HCT116 (cell line): Measurements from ENCODE around the gene CES3. TPM values are rescaled to one million over a fixed set of nuclear protein-coding genes. Genes with fewer than 3 reads are reported as not detected.

Experiments
- ATAC-seq: fragments of 200-7000 bp; cut with Tn5 transposase; 2 replicates; pipeline ENCODE4 v1.9.1; 2020; ENCODE audit warnings: mild to moderate bottlenecking, moderate library complexity
- BruUV-seq: library from RNA; stranded (reverse); fragments of 400-500 nt; replicated peaks from 2 replicates; lab custom pipeline; 2021; lab: Mats Ljungman, UMichigan
- CTCF ChIA-PET: fragments of 300-600 bp; sonication (Branson Sonifier 250); formaldehyde crosslinking; loops from one replicate; lab custom pipeline; 2021; ENCODE audit warnings: antibody characterized with exemption; lab: Charles Lee
- POLR2A ChIA-PET: fragments of 300-600, 350-600 bp; sonication (Branson Sonifier 250); formaldehyde crosslinking; loops from one replicate; lab custom pipeline; 2021; ENCODE audit warnings: antibody characterized with exemption; lab: Charles Lee
- RAD21 ChIA-PET, 2 experiments: fragments of 300-600 bp; sonication (Branson Sonifier 250); formaldehyde crosslinking; loops; one replicate each; lab custom pipeline; 2023; ENCODE audit warnings: low total read pairs in 2 of 2; ENCODE audit not compliant: uncharacterized antibody in 2 of 2, unreplicated experiment in 2 of 2, low non-redundant PET in 1 of 2; lab: Charles Lee
- DNase-seq: peaks from one replicate; pipeline ENCODE4 v3.0.0-alpha.2; 2010; ENCODE audit warnings: low read depth, low spot score
- H2AFZ ChIP-seq: fragments of 200-600 bp; shearing (Covaris generic), sonication (generic); 2 replicates; pipeline ENCODE4 v1.6.1; 2017; ENCODE audit warnings: low read depth, mixed run types, mixed read lengths, antibody characterized with exemption, low read length; ENCODE audit not compliant: poor library complexity, severe bottlenecking
- H3K27ac ChIP-seq: 2 replicates; pipeline ENCODE4 v1.5.1; 2012; ENCODE audit warnings: low read depth, low read length
- H3K27me3 ChIP-seq: fragments of 200-600 bp; sonication (generic); 2 replicates; pipeline ENCODE4 v1.6.1; 2016; ENCODE audit warnings: mixed run types, low read length, mixed read lengths; ENCODE audit not compliant: insufficient read depth
- H3K36me3 ChIP-seq, 2 experiments: fragments of 200-500 bp in 1 of 2; fragments of 200-600 bp in 1 of 2; sonication (Bioruptor generic) in 1 of 2; sonication (generic) in 1 of 2; 2 replicates each; pipeline versions ENCODE4 v1.5.1 to v1.6.1; 2014 to 2016; ENCODE audit warnings: low read length in 2 of 2, inconsistent platforms in 1 of 2, mixed read lengths in 1 of 2, mixed run types in 1 of 2; ENCODE audit not compliant: insufficient read depth in 2 of 2, control insufficient read depth in 1 of 2
- H3K4me1 ChIP-seq, 2 experiments: fragments of 200-600 bp in 1 of 2; sonication (generic) in 1 of 2; 2 replicates each; pipeline versions ENCODE4 v1.5.1 to v1.6.1; 2012 to 2017; ENCODE audit warnings: low read length in 2 of 2, inconsistent platforms in 1 of 2, mild to moderate bottlenecking in 1 of 2, mixed read lengths in 1 of 2, mixed run types in 1 of 2, moderate library complexity in 1 of 2; ENCODE audit not compliant: insufficient read depth in 2 of 2, control insufficient read depth in 1 of 2
- H3K4me2 ChIP-seq: fragments of 200-600 bp; sonication (generic); 2 replicates; pipeline ENCODE4 v1.6.1; 2017; ENCODE audit warnings: mixed run types, low read length, mixed read lengths
- H3K4me3 ChIP-seq, 2 experiments: fragments of 200-600 bp in 1 of 2; sonication (generic) in 1 of 2; replicated peaks in 1 of 2; 2 replicates each; pipeline ENCODE4 v1.5.1; 2011 to 2016; ENCODE audit warnings: low read length in 2 of 2, control low read depth in 1 of 2, low read depth in 1 of 2, mild to moderate bottlenecking in 1 of 2, mixed read lengths in 1 of 2, mixed run types in 1 of 2
- H3K79me2 ChIP-seq: fragments of 200-600 bp; sonication (generic); 2 replicates; pipeline ENCODE4 v1.6.1; 2017; ENCODE audit warnings: mild to moderate bottlenecking, mixed run types, low read length, moderate library complexity, mixed read lengths; ENCODE audit not compliant: insufficient read depth
- H3K9ac ChIP-seq: fragments of 200-600 bp; sonication (generic); 2 replicates; pipeline ENCODE4 v1.6.1; 2016; ENCODE audit warnings: low read length, mixed read lengths
- H3K9me2 ChIP-seq: fragments of 200-600 bp; sonication (generic), shearing (Covaris generic); 2 replicates; pipeline ENCODE4 v1.6.1; 2017; ENCODE audit warnings: mixed run types, mild to moderate bottlenecking, moderate library complexity; ENCODE audit not compliant: insufficient read depth
- H3K9me3 ChIP-seq, 2 experiments: fragments of 200-500 bp in 1 of 2; fragments of 200-600 bp in 1 of 2; sonication (Bioruptor generic) in 1 of 2; sonication (generic) in 1 of 2; 2 replicates each; pipeline ENCODE4 v1.6.1; 2014 to 2017; ENCODE audit warnings: low read length in 2 of 2, mixed read lengths in 2 of 2, inconsistent platforms in 1 of 2, low read depth in 1 of 2, mild to moderate bottlenecking in 1 of 2, mixed run types in 1 of 2, moderate library complexity in 1 of 2; ENCODE audit not compliant: control insufficient read depth in 1 of 2, insufficient read depth in 1 of 2
- H4K20me1 ChIP-seq: fragments of 200-600 bp; sonication (generic), shearing (Covaris generic); 2 replicates; pipeline ENCODE4 v1.6.1; 2017; ENCODE audit warnings: mixed run types, mild to moderate bottlenecking, moderate library complexity; ENCODE audit not compliant: insufficient read depth
- CBX3 ChIP-seq: IDR thresholded peaks from 2 replicates; pipeline ENCODE4 v1.6.1; 2012; ENCODE audit warnings: low read depth
- CEBPB ChIP-seq: IDR thresholded peaks from 2 replicates; pipeline ENCODE4 v1.6.1; 2012; ENCODE audit warnings: low read depth
- EGR1 ChIP-seq: IDR thresholded peaks from 2 replicates; pipeline ENCODE4 v1.6.1; 2012; ENCODE audit warnings: low read depth
- ELF1 ChIP-seq: IDR thresholded peaks from 2 replicates; pipeline ENCODE4 v1.6.1; 2012; ENCODE audit warnings: low read depth, borderline replicate concordance
- POLR2A ChIP-seq: IDR thresholded peaks from 2 replicates; pipeline ENCODE4 v1.7.0; 2011; ENCODE audit warnings: borderline replicate concordance; ENCODE audit not compliant: insufficient read depth, insufficient read length; ENCODE audit errors: extremely low read depth
- POLR2AphosphoS5 ChIP-seq: IDR thresholded peaks from 2 replicates; pipeline ENCODE4 v1.6.1; 2011; ENCODE audit warnings: mild to moderate bottlenecking, low read depth, low read length, moderate library complexity
- ZFX ChIP-seq: fragments of 450-650 bp; IDR thresholded peaks from 2 replicates; pipeline ENCODE4 v1.6.1; 2017
- ZNF274 ChIP-seq: fragments of 200-500 bp; sonication (Bioruptor generic); IDR thresholded peaks from 2 replicates; pipeline ENCODE4 v1.6.1; 2014; ENCODE audit warnings: mild to moderate bottlenecking, low read depth, low read length, inconsistent platforms
- intact Hi-C: fragments of 100-400 bp; cut with micrococcal nuclease; formaldehyde crosslinking; loops from 2 replicates; pipeline ENCODE4 v1.10.0; 2022
- total RNA-seq: library from RNA; stranded (reverse); gene quantifications from one replicate; pipeline ENCODE4 v1.2.1, GENCODE V29; 2021; ENCODE audit not compliant: unreplicated experiment
- TF ChIP-seq, protein P1 (sequence below): IDR thresholded peaks from 2 replicates; pipeline ENCODE4 v1.6.1; 2011; ENCODE audit warnings: mild to moderate bottlenecking, low read length, moderate library complexity; ENCODE audit not compliant: insufficient replicate concordance; ENCODE audit errors: extremely low read depth
- TF ChIP-seq, protein P2 (sequence below): IDR thresholded peaks from 2 replicates; pipeline ENCODE4 v1.6.1; 2012
- TF ChIP-seq, protein P3 (sequence below), 3 experiments: fragments of 200-600 bp in 1 of 3; sonication (generic) in 1 of 3; IDR thresholded peaks in 2 of 3; conservative IDR thresholded peaks in 1 of 3; 2 replicates each; pipeline ENCODE4 v1.5.1; 2012 to 2017; ENCODE audit warnings: low read depth in 2 of 3, low read length in 2 of 3, antibody characterized with exemption in 1 of 3, borderline replicate concordance in 1 of 3, control low read depth in 1 of 3, mild to moderate bottlenecking in 1 of 3, mixed read lengths in 1 of 3, mixed run types in 1 of 3, moderate library complexity in 1 of 3; ENCODE audit not compliant: insufficient read depth in 1 of 3
- TF ChIP-seq, protein P4 (sequence below): IDR thresholded peaks from 2 replicates; pipeline ENCODE4 v1.6.1; 2012; ENCODE audit warnings: low read depth
- TF ChIP-seq, protein P5 (sequence below): IDR thresholded peaks from 2 replicates; pipeline ENCODE4 v1.6.1; 2012

CES3 gene
- total RNA-seq, 1 experiment from 2014 or later: 10.8 TPM

DNA sequence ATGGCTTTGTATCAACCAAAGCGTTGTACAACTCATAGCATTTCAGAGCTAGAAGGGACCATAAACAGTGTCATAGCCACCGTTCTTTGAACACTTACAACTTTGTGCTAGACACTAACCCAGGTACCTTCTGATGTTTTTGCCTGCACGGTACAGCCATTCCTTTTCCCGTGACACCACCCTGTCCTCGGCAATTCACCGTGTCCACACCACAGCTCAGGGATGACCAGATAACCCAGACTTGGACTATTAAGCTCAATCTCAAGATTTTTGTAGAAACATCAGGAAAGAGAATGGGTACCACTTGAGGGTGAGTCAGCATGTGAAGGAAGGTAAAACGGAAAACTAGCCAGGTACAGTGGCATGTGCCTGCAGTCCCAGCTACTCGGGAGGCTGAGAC lies 58.1 kb downstream of the CES3 start:
- no peak overlapping the region for H3K4me3 ChIP-seq
- no peaks in the 10 kb centered on the region for H3K27me3 ChIP-seq
- no peak for TF ChIP-seq ELF1
- TF ChIP-seq POLR2A: no peak
- TF ChIP-seq, protein P1, sequence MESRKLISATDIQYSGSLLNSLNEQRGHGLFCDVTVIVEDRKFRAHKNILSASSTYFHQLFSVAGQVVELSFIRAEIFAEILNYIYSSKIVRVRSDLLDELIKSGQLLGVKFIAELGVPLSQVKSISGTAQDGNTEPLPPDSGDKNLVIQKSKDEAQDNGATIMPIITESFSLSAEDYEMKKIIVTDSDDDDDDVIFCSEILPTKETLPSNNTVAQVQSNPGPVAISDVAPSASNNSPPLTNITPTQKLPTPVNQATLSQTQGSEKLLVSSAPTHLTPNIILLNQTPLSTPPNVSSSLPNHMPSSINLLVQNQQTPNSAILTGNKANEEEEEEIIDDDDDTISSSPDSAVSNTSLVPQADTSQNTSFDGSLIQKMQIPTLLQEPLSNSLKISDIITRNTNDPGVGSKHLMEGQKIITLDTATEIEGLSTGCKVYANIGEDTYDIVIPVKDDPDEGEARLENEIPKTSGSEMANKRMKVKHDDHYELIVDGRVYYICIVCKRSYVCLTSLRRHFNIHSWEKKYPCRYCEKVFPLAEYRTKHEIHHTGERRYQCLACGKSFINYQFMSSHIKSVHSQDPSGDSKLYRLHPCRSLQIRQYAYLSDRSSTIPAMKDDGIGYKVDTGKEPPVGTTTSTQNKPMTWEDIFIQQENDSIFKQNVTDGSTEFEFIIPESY: no peak
- no peak for TF ChIP-seq ZFX
- TF ChIP-seq POLR2AphosphoS5: no peak
- TF ChIP-seq, protein P2, sequence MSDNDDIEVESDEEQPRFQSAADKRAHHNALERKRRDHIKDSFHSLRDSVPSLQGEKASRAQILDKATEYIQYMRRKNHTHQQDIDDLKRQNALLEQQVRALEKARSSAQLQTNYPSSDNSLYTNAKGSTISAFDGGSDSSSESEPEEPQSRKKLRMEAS: no peak
- TF ChIP-seq, protein P3, sequence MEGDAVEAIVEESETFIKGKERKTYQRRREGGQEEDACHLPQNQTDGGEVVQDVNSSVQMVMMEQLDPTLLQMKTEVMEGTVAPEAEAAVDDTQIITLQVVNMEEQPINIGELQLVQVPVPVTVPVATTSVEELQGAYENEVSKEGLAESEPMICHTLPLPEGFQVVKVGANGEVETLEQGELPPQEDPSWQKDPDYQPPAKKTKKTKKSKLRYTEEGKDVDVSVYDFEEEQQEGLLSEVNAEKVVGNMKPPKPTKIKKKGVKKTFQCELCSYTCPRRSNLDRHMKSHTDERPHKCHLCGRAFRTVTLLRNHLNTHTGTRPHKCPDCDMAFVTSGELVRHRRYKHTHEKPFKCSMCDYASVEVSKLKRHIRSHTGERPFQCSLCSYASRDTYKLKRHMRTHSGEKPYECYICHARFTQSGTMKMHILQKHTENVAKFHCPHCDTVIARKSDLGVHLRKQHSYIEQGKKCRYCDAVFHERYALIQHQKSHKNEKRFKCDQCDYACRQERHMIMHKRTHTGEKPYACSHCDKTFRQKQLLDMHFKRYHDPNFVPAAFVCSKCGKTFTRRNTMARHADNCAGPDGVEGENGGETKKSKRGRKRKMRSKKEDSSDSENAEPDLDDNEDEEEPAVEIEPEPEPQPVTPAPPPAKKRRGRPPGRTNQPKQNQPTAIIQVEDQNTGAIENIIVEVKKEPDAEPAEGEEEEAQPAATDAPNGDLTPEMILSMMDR (IDR thresholded peaks at IDR 0.05 in 2 of 3, conservative IDR thresholded peaks at IDR 0.05 in 1 of 3; ENCODE audit: borderline replicate concordance in 1 of 3, insufficient read depth in 1 of 3, low read depth in 2 of 3, low read length in 2 of 3): no peak
- TF ChIP-seq, protein P4, sequence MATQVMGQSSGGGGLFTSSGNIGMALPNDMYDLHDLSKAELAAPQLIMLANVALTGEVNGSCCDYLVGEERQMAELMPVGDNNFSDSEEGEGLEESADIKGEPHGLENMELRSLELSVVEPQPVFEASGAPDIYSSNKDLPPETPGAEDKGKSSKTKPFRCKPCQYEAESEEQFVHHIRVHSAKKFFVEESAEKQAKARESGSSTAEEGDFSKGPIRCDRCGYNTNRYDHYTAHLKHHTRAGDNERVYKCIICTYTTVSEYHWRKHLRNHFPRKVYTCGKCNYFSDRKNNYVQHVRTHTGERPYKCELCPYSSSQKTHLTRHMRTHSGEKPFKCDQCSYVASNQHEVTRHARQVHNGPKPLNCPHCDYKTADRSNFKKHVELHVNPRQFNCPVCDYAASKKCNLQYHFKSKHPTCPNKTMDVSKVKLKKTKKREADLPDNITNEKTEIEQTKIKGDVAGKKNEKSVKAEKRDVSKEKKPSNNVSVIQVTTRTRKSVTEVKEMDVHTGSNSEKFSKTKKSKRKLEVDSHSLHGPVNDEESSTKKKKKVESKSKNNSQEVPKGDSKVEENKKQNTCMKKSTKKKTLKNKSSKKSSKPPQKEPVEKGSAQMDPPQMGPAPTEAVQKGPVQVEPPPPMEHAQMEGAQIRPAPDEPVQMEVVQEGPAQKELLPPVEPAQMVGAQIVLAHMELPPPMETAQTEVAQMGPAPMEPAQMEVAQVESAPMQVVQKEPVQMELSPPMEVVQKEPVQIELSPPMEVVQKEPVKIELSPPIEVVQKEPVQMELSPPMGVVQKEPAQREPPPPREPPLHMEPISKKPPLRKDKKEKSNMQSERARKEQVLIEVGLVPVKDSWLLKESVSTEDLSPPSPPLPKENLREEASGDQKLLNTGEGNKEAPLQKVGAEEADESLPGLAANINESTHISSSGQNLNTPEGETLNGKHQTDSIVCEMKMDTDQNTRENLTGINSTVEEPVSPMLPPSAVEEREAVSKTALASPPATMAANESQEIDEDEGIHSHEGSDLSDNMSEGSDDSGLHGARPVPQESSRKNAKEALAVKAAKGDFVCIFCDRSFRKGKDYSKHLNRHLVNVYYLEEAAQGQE: no peak
- TF ChIP-seq, protein P5, sequence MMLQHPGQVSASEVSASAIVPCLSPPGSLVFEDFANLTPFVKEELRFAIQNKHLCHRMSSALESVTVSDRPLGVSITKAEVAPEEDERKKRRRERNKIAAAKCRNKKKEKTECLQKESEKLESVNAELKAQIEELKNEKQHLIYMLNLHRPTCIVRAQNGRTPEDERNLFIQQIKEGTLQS: no peak
- TF ChIP-seq CBX3: no peak
- no peak for TF ChIP-seq EGR1
- no peak for TF ChIP-seq CEBPB
- no peak for TF ChIP-seq ZNF274
- H3K9me3 ChIP-seq: no peaks in the 10 kb centered on the region
- CTCF ChIA-PET: interaction anchor here (1.0 to 3.9 kb wide), 5 partner anchors 80 to 179 kb away, joined by 4 to 79 read pairs (median 25); partner anchors contain the start of genes B3GNT9, ELMO3 and NOL3
- no peaks in the 10 kb centered on the region for H3K79me2 ChIP-seq
- RAD21 ChIA-PET: interaction anchor here (0.7 to 1.8 kb wide), 4 partner anchors 62 to 1174 kb away, joined by 4 to 16 read pairs (median 6); no protein-coding TSS in a partner anchor
- BruUV-seq: no TSS peak
- POLR2A ChIA-PET: interaction anchor here (0.6 kb wide), 1 partner anchor 9 kb away, joined by 3 read pairs; the partner anchor contains the start of gene CBFB
- no peaks in the 10 kb centered on the region for H4K20me1 ChIP-seq
- no peak overlapping the region for H2AFZ ChIP-seq
- H3K9me2 ChIP-seq: no peaks in the 10 kb centered on the region
- no peak overlapping the region for H3K9ac ChIP-seq
- no peak overlapping the region for H3K27ac ChIP-seq
- DNase-seq: no peak
- intact Hi-C loops: loop anchor here (2.0 kb wide), 1 partner anchor 82 kb away; no protein-coding TSS in a partner anchor
- H3K36me3 ChIP-seq: no peaks in the 10 kb centered on the region
- ATAC-seq: no peak
- no peak overlapping the region for H3K4me2 ChIP-seq
- peaks cover 13 to 19% of the 10 kb centered on the region in 2 experiments for H3K4me1 ChIP-seq
